ENCODE results near the gene SFTPA2.
"Not testable (repeated sequence)": the region's sequence is repeated elsewhere in the genome, so short reads cannot be mapped to it uniquely, and the experiment has no call there.

The SFTPA2 gene

GRCh38 chr10:79556961-79557360 is 3.2 kb downstream of the SFTPA2 start:
- not testable (repeated sequence) for DNase-seq

GRCh38 chr10:79555354-79556309 is 4.6 kb downstream of the SFTPA2 start:
- no peak for DNase-seq

- no peak for DNase-seq
Measured at GRCh38 chr10:79552143-79552542, 8.1 kb downstream of the SFTPA2 start.

- no peak for DNase-seq
Measured at GRCh38 chr10:79547973-79548372, 12.2 kb downstream of the SFTPA2 start.

GRCh38 chr10:79547128-79547527 is 13.1 kb downstream of the SFTPA2 start:
- DNase-seq, result not testable (repeated sequence)

GRCh38 chr10:79544926-79545659 is 15.1 kb downstream of the SFTPA2 start:
- DNase-seq, result not testable (repeated sequence)

- DNase-seq, result not testable (repeated sequence)
Measured at GRCh38 chr10:79544408-79544807, 15.8 kb downstream of the SFTPA2 start.

GRCh38 chr10:79542626-79543025 is 17.6 kb downstream of the SFTPA2 start:
- DNase-seq, result no peak

GRCh38 chr10:79540930-79541329 is 19.3 kb downstream of the SFTPA2 start:
- DNase-seq, result not testable (repeated sequence)

- DNase-seq, result not testable (repeated sequence)
Measured at GRCh38 chr10:79538311-79538710, 21.9 kb downstream of the SFTPA2 start.

- DNase-seq, result not testable (repeated sequence)
Measured at GRCh38 chr10:79533903-79534175, 26.4 kb downstream of the SFTPA2 start.

- not testable (repeated sequence) for DNase-seq
Measured at GRCh38 chr10:79533142-79533902, 26.9 kb downstream of the SFTPA2 start.

- not testable (repeated sequence) for DNase-seq
Measured at GRCh38 chr10:79528261-79528660, 31.9 kb downstream of the SFTPA2 start.

- not testable (repeated sequence) for DNase-seq
Measured at GRCh38 chr10:79525049-79525710, 35.0 kb downstream of the SFTPA2 start.

GRCh38 chr10:79523157-79523853 is 36.9 kb downstream of the SFTPA2 start:
- not testable (repeated sequence) for DNase-seq

- DNase-seq, result not testable (repeated sequence)
Measured at GRCh38 chr10:79522464-79522863, 37.7 kb downstream of the SFTPA2 start.

GRCh38 chr10:79521751-79522150 is 38.5 kb downstream of the SFTPA2 start:
- DNase-seq, result not testable (repeated sequence)

GRCh38 chr10:79517567-79517966 is 42.6 kb downstream of the SFTPA2 start:
- DNase-seq, result not testable (repeated sequence)

- DNase-seq, result not testable (repeated sequence)
Measured at GRCh38 chr10:79516532-79517205, 43.5 kb downstream of the SFTPA2 start.

- DNase-seq, result not testable (repeated sequence)
Measured at GRCh38 chr10:79511891-79512583, 48.2 kb downstream of the SFTPA2 start, which contains the start of gene EIF5AL1. EIF5AL1 (plus strand) TSS chr10:79512533; CDS start chr10:79512650, 117 bp downstream.
